Mucosa of descending colon (tissue), 3 donors: ENCODE measurements around the gene TMEM219. TPM values are rescaled to one million over a fixed set of nuclear protein-coding genes. Genes with fewer than 3 reads are reported as not detected.
A peak's percentile ranks its signal among the peaks of the same experiment; 100 is the strongest.
"Not testable (repeated sequence)": the region's sequence is repeated elsewhere in the genome, so short reads cannot be mapped to it uniquely, and the experiment has no call there.

ENCODE experiments used
- ATAC-seq: fragments of 200-7000 bp; cut with Tn5 transposase; one replicate; pipeline ENCODE4 v1.9.1; 2020; ENCODE audit warnings: mild to moderate bottlenecking, moderate library complexity
- DNase-seq, 3 donors: peaks; one replicate each; pipeline ENCODE4 v3.0.0-alpha.2; 2020
- H3K36me3 ChIP-seq: fragments of 200-600 bp; one replicate; pipeline ENCODE4 v1.8.0; 2021; ENCODE audit warnings: low read depth, mild to moderate bottlenecking
- H3K4me1 ChIP-seq: fragments of 200-600 bp; one replicate; pipeline ENCODE4 v1.8.0; 2021; ENCODE audit warnings: low read depth, mild to moderate bottlenecking
- H3K4me3 ChIP-seq: fragments of 200-600 bp; one replicate; pipeline ENCODE4 v1.8.0; 2021; ENCODE audit warnings: mild to moderate bottlenecking
- H3K9me3 ChIP-seq: fragments of 200-600 bp; one replicate; pipeline ENCODE4 v1.8.0; 2021; ENCODE audit warnings: mild to moderate bottlenecking
- intact Hi-C, 2 donors: fragments of 100-400 bp; cut with DNase I in 1 of 2; cut with micrococcal nuclease in 1 of 2; formaldehyde crosslinking; loops; one replicate each; pipeline versions ENCODE4 v1.11.0 to v1.11.1; 2022; cut with DNase I, micrococcal nuclease
- total RNA-seq, 3 donors: library from RNA; stranded (reverse); fragmentation: NEBNext Ultra II Directional in 2 of 3; extraction: Animal tissue kit (Norgen Biotek cat#: 25700) in 2 of 3; gene quantifications; one replicate each; pipeline versions ENCODE4 v1.2.1 to v1.2.4, GENCODE V29; 2021 to 2023
- TF ChIP-seq, protein P1 (sequence below): fragments of 200-600 bp; IDR thresholded peaks from one replicate; pipeline ENCODE4 v1.8.0; 2022; ENCODE audit warnings: antibody characterized with exemption, mild to moderate bottlenecking
- donor health status: DM: no; HTN: no; CAD: no; lungs with moderate emphysema.
- donor health status: DM: no; HTN: no; CAD: no.
- donor health status: DM: no; HTN: yes; CAD: no.

The TMEM219 gene
- total RNA-seq, 3 donors from 2014 or later, result 116 to 209 (median 130) TPM

DNA sequence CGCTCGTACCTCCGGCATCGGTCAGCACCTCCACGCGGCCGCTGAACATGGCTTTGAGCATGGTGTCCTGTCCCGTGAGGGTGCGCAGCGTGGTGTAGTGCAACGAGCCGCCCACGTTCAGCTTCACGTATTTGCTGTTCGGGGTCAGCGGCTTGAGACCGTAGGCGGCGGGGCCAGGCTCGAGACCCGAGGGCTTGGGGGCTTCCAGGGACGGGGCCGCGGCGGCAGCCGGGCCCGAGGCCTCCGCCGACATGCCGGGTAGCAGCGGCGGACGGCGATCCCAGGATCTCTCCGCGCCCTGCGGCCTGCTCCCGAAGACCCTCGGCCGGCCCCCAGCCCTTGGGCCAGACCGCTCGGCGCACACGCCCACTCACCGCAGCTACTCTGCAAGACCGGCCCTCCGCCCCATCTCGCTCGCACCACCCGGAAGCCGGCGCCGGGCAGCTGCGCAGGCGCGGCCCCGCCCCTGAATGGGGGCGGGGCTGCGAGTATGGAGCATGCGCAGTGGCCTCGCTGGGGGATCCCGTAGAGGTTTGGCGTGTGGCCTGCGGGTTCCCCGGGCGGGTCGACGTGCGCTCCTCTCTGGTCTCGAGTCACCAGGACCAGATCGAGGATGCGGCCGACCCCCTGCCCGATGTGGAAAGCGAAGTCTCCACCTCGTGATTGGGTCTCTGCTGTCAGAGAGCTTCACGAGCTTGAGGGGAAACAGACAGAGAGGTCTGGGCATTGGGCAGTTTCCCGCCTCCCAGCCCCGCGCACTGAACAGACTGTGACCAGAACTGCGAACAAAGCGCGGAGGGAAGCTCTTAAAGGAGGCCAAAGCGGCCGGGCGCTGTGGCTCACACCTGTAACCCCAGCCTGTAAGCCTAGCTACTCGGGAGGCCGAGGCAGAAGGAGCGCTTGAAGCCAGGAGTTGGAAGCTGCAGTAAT lies 35.8 kb upstream of the TMEM219 start, which contains the start of gene KCTD13:
Gene KCTD13, minus strand, starts transcription at position 446 of the 930 bp plus-strand sequence. Its CDS starts 193 bp downstream, at position 253.
- Histone ChIP-seq H3K4me3 (peak within 1 kb of the TSS; percentile 92), H3K4me1 (peaks cover 19% of the 10 kb centered on the region), H3K36me3 (no peaks in the 10 kb centered on the region), H3K9me3 (no peaks in the 10 kb centered on the region)
- ATAC-seq, result peak; percentile 98
- intact Hi-C loops, result no loop called here
- TF ChIP-seq, protein P1, sequence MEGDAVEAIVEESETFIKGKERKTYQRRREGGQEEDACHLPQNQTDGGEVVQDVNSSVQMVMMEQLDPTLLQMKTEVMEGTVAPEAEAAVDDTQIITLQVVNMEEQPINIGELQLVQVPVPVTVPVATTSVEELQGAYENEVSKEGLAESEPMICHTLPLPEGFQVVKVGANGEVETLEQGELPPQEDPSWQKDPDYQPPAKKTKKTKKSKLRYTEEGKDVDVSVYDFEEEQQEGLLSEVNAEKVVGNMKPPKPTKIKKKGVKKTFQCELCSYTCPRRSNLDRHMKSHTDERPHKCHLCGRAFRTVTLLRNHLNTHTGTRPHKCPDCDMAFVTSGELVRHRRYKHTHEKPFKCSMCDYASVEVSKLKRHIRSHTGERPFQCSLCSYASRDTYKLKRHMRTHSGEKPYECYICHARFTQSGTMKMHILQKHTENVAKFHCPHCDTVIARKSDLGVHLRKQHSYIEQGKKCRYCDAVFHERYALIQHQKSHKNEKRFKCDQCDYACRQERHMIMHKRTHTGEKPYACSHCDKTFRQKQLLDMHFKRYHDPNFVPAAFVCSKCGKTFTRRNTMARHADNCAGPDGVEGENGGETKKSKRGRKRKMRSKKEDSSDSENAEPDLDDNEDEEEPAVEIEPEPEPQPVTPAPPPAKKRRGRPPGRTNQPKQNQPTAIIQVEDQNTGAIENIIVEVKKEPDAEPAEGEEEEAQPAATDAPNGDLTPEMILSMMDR, result no peak
- DNase-seq, result peak; percentile 86 to 95 (median 89)

- H3K36me3 ChIP-seq, result no peaks in the 10 kb centered on the region
- intact Hi-C loops, result no loop called here
- no peaks in the 10 kb centered on the region for H3K9me3 ChIP-seq
- TF ChIP-seq, protein P1, result no peak
- ATAC-seq, result peak; percentile 60
- H3K4me3 ChIP-seq, result peak overlapping the region; percentile 92
- peak in 2 of 3 donors; percentile 55 to 57 for DNase-seq
- H3K4me1 ChIP-seq, result peaks cover 19% of the 10 kb centered on the region
Observed at GRCh38 chr16:29926711-29927052, 35.2 kb upstream of the TMEM219 start.

GRCh38 chr16:29927070-29927905 lies 34.6 kb upstream of the TMEM219 start:
- ATAC-seq (no peak), DNase-seq (peak in 1 of 3 donors; percentile 19)
- TF ChIP-seq, protein P1, result no peak
- Histone ChIP-seq H3K9me3 (no peaks in the 10 kb centered on the region), H3K4me1 (peaks cover 19% of the 10 kb centered on the region), H3K4me3 (no peak overlapping the region), H3K36me3 (no peaks in the 10 kb centered on the region)
- intact Hi-C loops, result no loop called here

- intact Hi-C loops, H3K4me3 ChIP-seq, DNase-seq, H3K9me3 ChIP-seq, ATAC-seq, H3K36me3 ChIP-seq, H3K4me1 ChIP-seq: not testable (repeated sequence)
Observed at GRCh38 chr16:29931750-29932149, 30.1 kb upstream of the TMEM219 start.

DNA sequence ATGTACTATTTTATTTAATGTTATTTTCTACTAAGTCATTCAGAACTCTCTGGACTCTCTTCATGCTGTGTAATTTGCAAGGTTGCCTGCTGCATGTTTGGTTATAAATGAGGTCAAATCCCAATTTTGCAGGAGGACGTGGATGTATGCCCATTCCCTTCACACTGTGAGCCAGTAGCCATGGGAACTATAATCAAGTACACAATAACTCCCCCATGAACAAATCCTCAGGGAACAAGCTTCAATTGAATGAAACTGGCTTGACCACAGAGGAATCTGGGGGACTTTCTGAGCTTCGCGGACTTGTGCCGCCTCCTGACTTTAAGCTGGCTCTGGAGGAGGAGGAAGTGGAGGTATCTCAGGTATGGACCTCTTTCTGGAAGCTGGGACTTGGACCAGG lies 21.2 kb upstream of the TMEM219 start:
- H3K36me3 ChIP-seq, result no peaks in the 10 kb centered on the region
- H3K4me3 ChIP-seq, result no peak overlapping the region
- TF ChIP-seq, protein P1, result no peak
- intact Hi-C loops, result no loop called here
- DNase-seq (no peak), ATAC-seq (no peak)
- peaks cover 6% of the 10 kb centered on the region for H3K4me1 ChIP-seq
- peaks cover 4% of the 10 kb centered on the region for H3K9me3 ChIP-seq
